HCT116 (cell line): ENCODE results near the gene FKBP15. TPM values are rescaled to one million over a fixed set of nuclear protein-coding genes. Genes with fewer than 3 reads are reported as not detected.

Experiments used
- ATAC-seq: fragments of 200-7000 bp; cut with Tn5 transposase; 2 replicates; pipeline ENCODE4 v1.9.1; 2020; ENCODE audit warnings: mild to moderate bottlenecking, moderate library complexity
- BruUV-seq: library from RNA; stranded (reverse); fragments of 400-500 nt; replicated peaks from 2 replicates; lab custom pipeline; 2021; lab: Mats Ljungman, UMichigan
- CTCF ChIA-PET: fragments of 300-600 bp; sonication (Branson Sonifier 250); formaldehyde crosslinking; loops from one replicate; lab custom pipeline; 2021; ENCODE audit warnings: antibody characterized with exemption; lab: Charles Lee
- POLR2A ChIA-PET: fragments of 300-600, 350-600 bp; sonication (Branson Sonifier 250); formaldehyde crosslinking; loops from one replicate; lab custom pipeline; 2021; ENCODE audit warnings: antibody characterized with exemption; lab: Charles Lee
- RAD21 ChIA-PET, 2 experiments: fragments of 300-600 bp; sonication (Branson Sonifier 250); formaldehyde crosslinking; loops; one replicate each; lab custom pipeline; 2023; ENCODE audit warnings: low total read pairs in 2 of 2; ENCODE audit not compliant: uncharacterized antibody in 2 of 2, unreplicated experiment in 2 of 2, low non-redundant PET in 1 of 2; lab: Charles Lee
- DNase-seq: peaks from one replicate; pipeline ENCODE4 v3.0.0-alpha.2; 2010; ENCODE audit warnings: low read depth, low spot score
- H2AFZ ChIP-seq: fragments of 200-600 bp; shearing (Covaris generic), sonication (generic); 2 replicates; pipeline ENCODE4 v1.6.1; 2017; ENCODE audit warnings: low read depth, mixed run types, mixed read lengths, antibody characterized with exemption, low read length; ENCODE audit not compliant: poor library complexity, severe bottlenecking
- H3K27ac ChIP-seq: 2 replicates; pipeline ENCODE4 v1.5.1; 2012; ENCODE audit warnings: low read depth, low read length
- H3K27me3 ChIP-seq: fragments of 200-600 bp; sonication (generic); 2 replicates; pipeline ENCODE4 v1.6.1; 2016; ENCODE audit warnings: mixed run types, low read length, mixed read lengths; ENCODE audit not compliant: insufficient read depth
- H3K36me3 ChIP-seq, 2 experiments: fragments of 200-500 bp in 1 of 2; fragments of 200-600 bp in 1 of 2; sonication (Bioruptor generic) in 1 of 2; sonication (generic) in 1 of 2; 2 replicates each; pipeline versions ENCODE4 v1.5.1 to v1.6.1; 2014 to 2016; ENCODE audit warnings: low read length in 2 of 2, inconsistent platforms in 1 of 2, mixed read lengths in 1 of 2, mixed run types in 1 of 2; ENCODE audit not compliant: insufficient read depth in 2 of 2, control insufficient read depth in 1 of 2
- H3K4me1 ChIP-seq, 2 experiments: fragments of 200-600 bp in 1 of 2; sonication (generic) in 1 of 2; 2 replicates each; pipeline versions ENCODE4 v1.5.1 to v1.6.1; 2012 to 2017; ENCODE audit warnings: low read length in 2 of 2, inconsistent platforms in 1 of 2, mild to moderate bottlenecking in 1 of 2, mixed read lengths in 1 of 2, mixed run types in 1 of 2, moderate library complexity in 1 of 2; ENCODE audit not compliant: insufficient read depth in 2 of 2, control insufficient read depth in 1 of 2
- H3K4me2 ChIP-seq: fragments of 200-600 bp; sonication (generic); 2 replicates; pipeline ENCODE4 v1.6.1; 2017; ENCODE audit warnings: mixed run types, low read length, mixed read lengths
- H3K4me3 ChIP-seq, 2 experiments: fragments of 200-600 bp in 1 of 2; sonication (generic) in 1 of 2; replicated peaks in 1 of 2; 2 replicates each; pipeline ENCODE4 v1.5.1; 2011 to 2016; ENCODE audit warnings: low read length in 2 of 2, control low read depth in 1 of 2, low read depth in 1 of 2, mild to moderate bottlenecking in 1 of 2, mixed read lengths in 1 of 2, mixed run types in 1 of 2
- H3K79me2 ChIP-seq: fragments of 200-600 bp; sonication (generic); 2 replicates; pipeline ENCODE4 v1.6.1; 2017; ENCODE audit warnings: mild to moderate bottlenecking, mixed run types, low read length, moderate library complexity, mixed read lengths; ENCODE audit not compliant: insufficient read depth
- H3K9ac ChIP-seq: fragments of 200-600 bp; sonication (generic); 2 replicates; pipeline ENCODE4 v1.6.1; 2016; ENCODE audit warnings: low read length, mixed read lengths
- H3K9me2 ChIP-seq: fragments of 200-600 bp; sonication (generic), shearing (Covaris generic); 2 replicates; pipeline ENCODE4 v1.6.1; 2017; ENCODE audit warnings: mixed run types, mild to moderate bottlenecking, moderate library complexity; ENCODE audit not compliant: insufficient read depth
- H3K9me3 ChIP-seq, 2 experiments: fragments of 200-500 bp in 1 of 2; fragments of 200-600 bp in 1 of 2; sonication (Bioruptor generic) in 1 of 2; sonication (generic) in 1 of 2; 2 replicates each; pipeline ENCODE4 v1.6.1; 2014 to 2017; ENCODE audit warnings: low read length in 2 of 2, mixed read lengths in 2 of 2, inconsistent platforms in 1 of 2, low read depth in 1 of 2, mild to moderate bottlenecking in 1 of 2, mixed run types in 1 of 2, moderate library complexity in 1 of 2; ENCODE audit not compliant: control insufficient read depth in 1 of 2, insufficient read depth in 1 of 2
- H4K20me1 ChIP-seq: fragments of 200-600 bp; sonication (generic), shearing (Covaris generic); 2 replicates; pipeline ENCODE4 v1.6.1; 2017; ENCODE audit warnings: mixed run types, mild to moderate bottlenecking, moderate library complexity; ENCODE audit not compliant: insufficient read depth
- CBX3 ChIP-seq: IDR thresholded peaks from 2 replicates; pipeline ENCODE4 v1.6.1; 2012; ENCODE audit warnings: low read depth
- EGR1 ChIP-seq: IDR thresholded peaks from 2 replicates; pipeline ENCODE4 v1.6.1; 2012; ENCODE audit warnings: low read depth
- RAD21 ChIP-seq: IDR thresholded peaks from 2 replicates; pipeline ENCODE4 v1.6.1; 2012; ENCODE audit warnings: low read depth, mild to moderate bottlenecking
- SP1 ChIP-seq: IDR thresholded peaks from 2 replicates; pipeline ENCODE4 v1.6.1; 2012; ENCODE audit warnings: low read depth
- YY1 ChIP-seq: IDR thresholded peaks from 2 replicates; pipeline ENCODE4 v1.6.1; 2011; ENCODE audit warnings: low read length, low read depth, moderate library complexity, mild to moderate bottlenecking; ENCODE audit not compliant: insufficient replicate concordance; ENCODE audit errors: extremely low read depth
- intact Hi-C: fragments of 100-400 bp; cut with micrococcal nuclease; formaldehyde crosslinking; loops from 2 replicates; pipeline ENCODE4 v1.10.0; 2022
- total RNA-seq: library from RNA; stranded (reverse); gene quantifications from one replicate; pipeline ENCODE4 v1.2.1, GENCODE V29; 2021; ENCODE audit not compliant: unreplicated experiment
- TF ChIP-seq, protein P1 (sequence below): IDR thresholded peaks from 2 replicates; pipeline ENCODE4 v1.6.1; 2012
- TF ChIP-seq, protein P2 (sequence below): IDR thresholded peaks from 2 replicates; pipeline ENCODE4 v1.6.1; 2012; ENCODE audit warnings: low read depth

Gene FKBP15
- total RNA-seq, 1 experiment from 2014 or later, result 13.8 TPM

DNA sequence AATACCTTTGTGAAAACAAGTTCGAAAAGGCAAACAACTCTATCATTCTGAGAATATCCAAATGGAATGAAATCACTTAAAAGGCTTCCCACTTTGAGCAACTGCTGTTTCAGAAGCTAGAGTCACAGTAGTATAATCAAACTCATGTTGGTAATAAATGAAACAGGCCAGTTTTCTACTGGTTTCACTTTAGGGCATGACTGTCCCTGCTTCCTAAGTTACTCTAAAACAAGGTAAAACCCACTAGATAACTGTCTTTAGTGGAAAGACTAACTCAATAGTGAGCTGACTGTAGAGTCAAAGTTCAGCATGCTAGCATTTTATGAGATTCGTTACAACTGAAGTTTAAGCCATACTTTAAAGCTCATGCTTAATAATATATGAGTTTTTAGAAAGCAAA lies 48.3 kb upstream of the FKBP15 start (continued):
- TF ChIP-seq, protein P1, sequence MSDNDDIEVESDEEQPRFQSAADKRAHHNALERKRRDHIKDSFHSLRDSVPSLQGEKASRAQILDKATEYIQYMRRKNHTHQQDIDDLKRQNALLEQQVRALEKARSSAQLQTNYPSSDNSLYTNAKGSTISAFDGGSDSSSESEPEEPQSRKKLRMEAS, result no peak
- TF ChIP-seq EGR1, result no peak
- TF ChIP-seq, protein P2, sequence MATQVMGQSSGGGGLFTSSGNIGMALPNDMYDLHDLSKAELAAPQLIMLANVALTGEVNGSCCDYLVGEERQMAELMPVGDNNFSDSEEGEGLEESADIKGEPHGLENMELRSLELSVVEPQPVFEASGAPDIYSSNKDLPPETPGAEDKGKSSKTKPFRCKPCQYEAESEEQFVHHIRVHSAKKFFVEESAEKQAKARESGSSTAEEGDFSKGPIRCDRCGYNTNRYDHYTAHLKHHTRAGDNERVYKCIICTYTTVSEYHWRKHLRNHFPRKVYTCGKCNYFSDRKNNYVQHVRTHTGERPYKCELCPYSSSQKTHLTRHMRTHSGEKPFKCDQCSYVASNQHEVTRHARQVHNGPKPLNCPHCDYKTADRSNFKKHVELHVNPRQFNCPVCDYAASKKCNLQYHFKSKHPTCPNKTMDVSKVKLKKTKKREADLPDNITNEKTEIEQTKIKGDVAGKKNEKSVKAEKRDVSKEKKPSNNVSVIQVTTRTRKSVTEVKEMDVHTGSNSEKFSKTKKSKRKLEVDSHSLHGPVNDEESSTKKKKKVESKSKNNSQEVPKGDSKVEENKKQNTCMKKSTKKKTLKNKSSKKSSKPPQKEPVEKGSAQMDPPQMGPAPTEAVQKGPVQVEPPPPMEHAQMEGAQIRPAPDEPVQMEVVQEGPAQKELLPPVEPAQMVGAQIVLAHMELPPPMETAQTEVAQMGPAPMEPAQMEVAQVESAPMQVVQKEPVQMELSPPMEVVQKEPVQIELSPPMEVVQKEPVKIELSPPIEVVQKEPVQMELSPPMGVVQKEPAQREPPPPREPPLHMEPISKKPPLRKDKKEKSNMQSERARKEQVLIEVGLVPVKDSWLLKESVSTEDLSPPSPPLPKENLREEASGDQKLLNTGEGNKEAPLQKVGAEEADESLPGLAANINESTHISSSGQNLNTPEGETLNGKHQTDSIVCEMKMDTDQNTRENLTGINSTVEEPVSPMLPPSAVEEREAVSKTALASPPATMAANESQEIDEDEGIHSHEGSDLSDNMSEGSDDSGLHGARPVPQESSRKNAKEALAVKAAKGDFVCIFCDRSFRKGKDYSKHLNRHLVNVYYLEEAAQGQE, result no peak

DNA sequence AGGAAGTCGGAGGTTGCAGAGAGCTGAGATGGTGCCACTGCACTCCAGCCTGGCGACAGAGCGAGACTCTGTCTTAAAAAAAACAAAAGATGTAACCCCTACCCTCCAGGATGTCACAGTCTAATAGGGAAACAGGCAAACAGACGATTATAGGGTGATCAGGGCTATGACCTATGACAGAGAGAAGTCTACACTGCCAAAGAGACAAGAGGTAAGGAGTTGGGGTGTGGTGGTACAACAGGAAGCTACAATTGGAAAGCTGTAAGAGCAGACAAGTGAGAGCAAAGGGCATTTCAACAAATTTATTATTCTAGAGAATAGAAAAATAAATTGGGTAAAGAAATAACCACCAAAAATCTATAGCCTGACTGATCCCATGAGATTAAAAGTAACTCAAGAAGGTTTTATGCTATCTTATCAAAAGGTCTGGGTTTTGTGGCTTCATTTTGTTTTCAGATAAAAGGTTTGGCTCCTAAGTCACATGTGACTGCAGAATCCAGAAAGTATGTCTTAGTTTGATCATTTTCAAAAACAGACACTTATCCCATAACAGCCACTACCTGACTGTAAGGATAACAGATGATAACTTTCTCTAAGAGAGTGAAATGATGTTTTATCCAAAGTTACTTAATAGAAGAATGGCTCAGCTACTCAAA lies 47.0 kb upstream of the FKBP15 start:
- no peak for ATAC-seq

More for the DNA sequence above, 47.0 kb upstream of the FKBP15 start:
- no peak overlapping the region for H3K4me3 ChIP-seq
- no peaks in the 10 kb centered on the region for H3K79me2 ChIP-seq
- no peaks in the 10 kb centered on the region for H3K9me3 ChIP-seq
- no peak overlapping the region for H3K9ac ChIP-seq
- intact Hi-C loops, result no loop called here
- H3K27ac ChIP-seq, result no peak overlapping the region
- no TSS peak for BruUV-seq
- no peak for DNase-seq
- H3K4me1 ChIP-seq, result no peaks in the 10 kb centered on the region
- POLR2A ChIA-PET, result no interaction called here
- peaks cover 21 to 22% of the 10 kb centered on the region in 2 experiments; a peak in 3 of 4 replicates for H3K36me3 ChIP-seq
- no peak overlapping the region for H2AFZ ChIP-seq
- H3K27me3 ChIP-seq, result no peaks in the 10 kb centered on the region
- no peak for TF ChIP-seq YY1
- TF ChIP-seq RAD21, result no peak
- TF ChIP-seq SP1, result no peak
- no peak for TF ChIP-seq CBX3
- no peaks in the 10 kb centered on the region for H3K9me2 ChIP-seq
- CTCF ChIA-PET, result no interaction called here
- no peaks in the 10 kb centered on the region for H4K20me1 ChIP-seq
- RAD21 ChIA-PET, result no interaction called here
- H3K4me2 ChIP-seq, result no peak overlapping the region
